ENCODE measurements around the gene EXD3. TPM values are rescaled to one million over a fixed set of nuclear protein-coding genes. Genes with fewer than 3 reads are reported as not detected.

The EXD3 gene
- total RNA-seq, 4 donors from 2014 or later: 13.8 to 25.7 (median 17.7) TPM

DNA sequence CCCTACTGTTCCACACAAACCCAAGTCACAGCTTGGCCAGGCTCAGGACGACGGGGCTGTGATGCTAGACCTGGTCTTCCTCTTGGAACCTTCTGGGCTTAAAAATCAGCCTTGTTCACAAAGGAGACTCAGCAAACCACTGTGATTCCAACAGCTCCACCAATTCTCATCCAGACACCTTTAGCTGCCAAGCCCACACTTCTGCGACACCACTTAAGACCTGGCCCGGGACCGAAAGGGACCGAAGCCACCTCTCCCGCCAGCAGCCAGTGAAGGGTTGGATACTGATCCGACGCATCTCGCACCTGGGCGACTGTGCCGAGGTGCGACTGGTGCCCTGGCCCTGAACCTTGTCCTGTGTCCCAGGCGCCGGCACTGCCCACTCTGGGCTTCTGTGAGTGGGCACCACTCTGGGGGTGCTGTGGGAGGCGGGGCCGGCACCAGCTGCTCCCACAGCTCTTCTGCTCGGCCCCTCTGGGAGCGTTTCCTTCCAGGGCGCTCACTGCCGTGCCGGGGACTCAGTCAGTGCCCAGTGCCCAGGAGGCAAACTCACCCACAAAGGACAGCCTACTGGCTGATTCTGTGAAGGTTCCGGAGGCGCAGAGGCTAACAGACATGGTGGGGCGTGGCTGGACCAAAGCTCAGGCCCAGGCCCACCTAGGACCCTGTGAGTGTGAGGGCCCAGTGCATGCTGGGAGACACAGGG lies 50.9 kb downstream of the EXD3 start:
- DNase-seq (ENCODE audit: low spot score in 2 of 2): peak in 1 of 2 donors; percentile 77
- 93 to 95% methylated on average over 24 to 25 of the region's 25 CpGs for WGBS, 2 donors
- TF ChIP-seq POLR2A (IDR thresholded peaks at IDR 0.05): no peak
- TF ChIP-seq, protein P1, sequence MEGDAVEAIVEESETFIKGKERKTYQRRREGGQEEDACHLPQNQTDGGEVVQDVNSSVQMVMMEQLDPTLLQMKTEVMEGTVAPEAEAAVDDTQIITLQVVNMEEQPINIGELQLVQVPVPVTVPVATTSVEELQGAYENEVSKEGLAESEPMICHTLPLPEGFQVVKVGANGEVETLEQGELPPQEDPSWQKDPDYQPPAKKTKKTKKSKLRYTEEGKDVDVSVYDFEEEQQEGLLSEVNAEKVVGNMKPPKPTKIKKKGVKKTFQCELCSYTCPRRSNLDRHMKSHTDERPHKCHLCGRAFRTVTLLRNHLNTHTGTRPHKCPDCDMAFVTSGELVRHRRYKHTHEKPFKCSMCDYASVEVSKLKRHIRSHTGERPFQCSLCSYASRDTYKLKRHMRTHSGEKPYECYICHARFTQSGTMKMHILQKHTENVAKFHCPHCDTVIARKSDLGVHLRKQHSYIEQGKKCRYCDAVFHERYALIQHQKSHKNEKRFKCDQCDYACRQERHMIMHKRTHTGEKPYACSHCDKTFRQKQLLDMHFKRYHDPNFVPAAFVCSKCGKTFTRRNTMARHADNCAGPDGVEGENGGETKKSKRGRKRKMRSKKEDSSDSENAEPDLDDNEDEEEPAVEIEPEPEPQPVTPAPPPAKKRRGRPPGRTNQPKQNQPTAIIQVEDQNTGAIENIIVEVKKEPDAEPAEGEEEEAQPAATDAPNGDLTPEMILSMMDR (IDR thresholded peaks at IDR 0.05): no peak
- no peak overlapping the region for H3K4me3 ChIP-seq (ENCODE audit: low read depth, poor library complexity, severe bottlenecking)
- intact Hi-C loops (cut with DNase I; ENCODE audit: low total_unique reads): no loop called here

DNA sequence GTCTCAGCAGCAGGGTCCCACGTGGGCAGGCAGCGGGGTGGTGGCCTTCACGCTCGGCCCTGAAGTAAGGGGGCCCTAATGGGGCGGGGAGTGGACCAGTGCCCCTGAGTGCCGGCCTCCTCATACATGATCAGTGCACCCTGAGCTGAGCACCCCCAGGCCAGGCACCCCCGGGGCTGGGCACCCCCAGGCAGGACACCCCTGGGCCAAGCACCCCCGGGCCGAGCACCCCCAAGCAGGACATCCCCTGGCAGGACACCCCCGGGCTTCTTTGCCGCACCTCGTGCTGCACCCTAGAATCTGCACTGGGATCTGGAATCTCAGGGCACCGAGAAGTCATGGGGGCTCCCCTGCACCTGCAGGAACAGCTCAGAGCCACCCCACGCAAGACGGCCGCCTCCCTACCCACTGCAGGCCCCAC lies 51.4 kb downstream of the EXD3 start:
- intact Hi-C loops (cut with DNase I; ENCODE audit: low total_unique reads): no loop called here

DNA sequence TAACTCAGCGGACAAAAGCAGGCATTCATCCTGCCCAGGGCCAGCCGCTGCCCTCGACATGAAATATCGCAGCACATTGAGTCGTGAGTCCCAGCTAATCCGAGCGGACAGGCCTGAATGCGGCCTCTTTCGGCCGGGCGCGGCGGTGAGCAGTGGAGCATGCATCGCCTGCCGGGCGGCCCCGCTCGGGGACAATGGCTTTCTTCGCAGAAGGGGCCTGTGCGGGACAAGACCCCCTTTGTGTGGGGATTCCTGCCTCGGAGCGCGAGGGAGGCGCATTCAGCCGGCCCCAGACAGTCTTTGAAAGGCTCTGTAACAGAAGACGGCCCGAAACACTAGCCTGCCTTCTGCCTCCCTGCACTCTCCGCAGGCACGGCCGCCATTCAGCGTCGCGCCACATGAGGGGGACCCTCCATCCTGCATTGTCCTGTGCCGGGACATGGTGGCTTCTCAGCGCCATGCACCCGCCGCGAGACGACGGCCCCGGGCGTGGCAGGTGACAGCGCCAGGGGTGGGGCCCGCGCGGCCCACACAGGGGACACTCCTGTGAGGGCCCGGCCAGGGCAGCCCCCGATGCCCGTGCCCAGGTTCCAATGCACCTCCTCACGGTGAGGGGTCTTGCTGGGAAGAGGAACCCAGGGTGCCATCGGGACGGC lies 52.0 kb downstream of the EXD3 start:
- WGBS, 2 donors: 92 to 93% methylated on average over 42 to 52 of the region's 52 CpGs
- no peak for TF ChIP-seq POLR2A (IDR thresholded peaks at IDR 0.05)
- TF ChIP-seq, protein P1 (IDR thresholded peaks at IDR 0.05): no peak
- intact Hi-C loops (cut with DNase I; ENCODE audit: low total_unique reads): no loop called here
- H3K4me3 ChIP-seq (ENCODE audit: low read depth, poor library complexity, severe bottlenecking): no peak overlapping the region
- peak in 1 of 2 donors; percentile 77 for DNase-seq (ENCODE audit: low spot score in 2 of 2)

More for the DNA sequence above, 51.4 kb downstream of the EXD3 start:
- 88 to 95% methylated on average over 4 to 16 of the region's 16 CpGs for WGBS, 2 donors
- TF ChIP-seq POLR2A (IDR thresholded peaks at IDR 0.05): no peak
- TF ChIP-seq, protein P1 (IDR thresholded peaks at IDR 0.05): no peak
- peak in 1 of 2 donors; percentile 78 for DNase-seq (ENCODE audit: low spot score in 2 of 2)
- H3K4me3 ChIP-seq (ENCODE audit: low read depth, poor library complexity, severe bottlenecking): no peak overlapping the region

GRCh38 chr9:137369911-137370764 lies 52.8 kb downstream of the EXD3 start:
- DNase-seq (ENCODE audit: low spot score in 2 of 2): peak in 1 of 2 donors; percentile 70
- no peak for TF ChIP-seq POLR2A (IDR thresholded peaks at IDR 0.05)
- TF ChIP-seq, protein P1 (IDR thresholded peaks at IDR 0.05): no peak
- H3K4me3 ChIP-seq (ENCODE audit: low read depth, poor library complexity, severe bottlenecking): no peak overlapping the region
- WGBS, 2 donors: 82 to 85% methylated on average over 17 to 18 of the region's 20 CpGs
- intact Hi-C loops (cut with DNase I; ENCODE audit: low total_unique reads): no loop called here

GRCh38 chr9:137369061-137369787 lies 53.7 kb downstream of the EXD3 start:
- peak in 1 of 2 donors; percentile 82 for DNase-seq (ENCODE audit: low spot score in 2 of 2)
- intact Hi-C loops (cut with DNase I; ENCODE audit: low total_unique reads): no loop called here
- no peak overlapping the region for H3K4me3 ChIP-seq (ENCODE audit: low read depth, poor library complexity, severe bottlenecking)
- 78 to 85% methylated on average over 29 to 33 of the region's 36 CpGs for WGBS, 2 donors
- no peak for TF ChIP-seq POLR2A (IDR thresholded peaks at IDR 0.05)
- TF ChIP-seq, protein P1 (IDR thresholded peaks at IDR 0.05): no peak
